ENCODE data around the gene CYP2J2.
"Not testable (repeated sequence)": the region's sequence is repeated elsewhere in the genome, so short reads cannot be mapped to it uniquely, and the experiment has no call there.

CYP2J2 gene

GRCh38 chr1:59857679-59858354 is 68.8 kb downstream of the CYP2J2 start:
- DNase-seq, result no peak

DNA sequence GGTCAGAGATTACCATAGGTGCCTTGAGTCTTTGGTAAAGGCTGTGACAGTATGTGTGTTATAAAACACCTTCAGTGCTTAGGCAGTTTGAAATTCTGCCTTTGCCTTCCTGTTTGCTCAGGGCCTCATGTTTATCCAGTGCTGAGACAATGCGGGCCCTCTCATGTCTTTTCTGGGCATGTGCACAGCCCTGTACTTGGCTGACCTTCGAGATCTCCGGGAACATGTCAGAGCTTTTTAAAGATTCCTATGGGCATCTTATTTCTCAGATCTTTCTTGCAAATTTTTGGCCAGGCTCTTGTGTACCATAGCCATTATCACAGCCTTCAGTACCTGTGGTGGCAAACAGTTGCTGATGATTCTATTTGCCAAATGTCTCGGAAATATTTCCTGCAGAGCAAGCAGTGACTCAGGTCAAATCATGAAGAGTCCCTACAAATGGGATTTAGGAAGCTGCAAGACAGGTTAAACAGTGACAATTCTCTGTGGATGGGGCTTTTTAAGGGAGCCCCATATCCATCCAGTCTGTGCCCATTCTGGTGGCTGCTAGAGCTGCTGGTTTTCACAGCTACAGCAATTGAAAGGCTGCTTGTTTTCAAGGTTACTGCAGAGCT is 69.7 kb downstream of the CYP2J2 start:
- peak; percentile 70 for DNase-seq

- DNase-seq, result not testable (repeated sequence)
Measured at GRCh38 chr1:59855297-59855696, 71.3 kb downstream of the CYP2J2 start.

DNA sequence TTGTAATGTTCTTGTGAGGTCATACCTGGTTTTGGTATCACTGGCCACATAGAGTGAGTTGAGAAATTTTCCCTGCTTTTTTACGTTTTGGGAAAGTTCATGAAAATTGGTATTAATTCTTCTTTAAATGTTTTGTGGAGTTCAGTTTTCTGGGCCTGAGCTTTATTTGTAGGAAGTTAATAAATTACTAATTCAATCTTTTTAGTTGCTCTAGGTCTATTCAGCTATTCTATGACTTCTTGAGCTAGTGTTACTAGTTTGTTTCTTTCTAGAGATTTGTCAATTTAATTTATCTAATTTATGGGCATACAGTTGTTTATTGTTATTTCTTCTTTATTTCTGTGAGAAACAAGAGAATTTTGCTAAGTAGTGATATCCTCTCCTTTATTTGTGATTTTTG is 74.5 kb downstream of the CYP2J2 start:
- no peak for DNase-seq

DNA sequence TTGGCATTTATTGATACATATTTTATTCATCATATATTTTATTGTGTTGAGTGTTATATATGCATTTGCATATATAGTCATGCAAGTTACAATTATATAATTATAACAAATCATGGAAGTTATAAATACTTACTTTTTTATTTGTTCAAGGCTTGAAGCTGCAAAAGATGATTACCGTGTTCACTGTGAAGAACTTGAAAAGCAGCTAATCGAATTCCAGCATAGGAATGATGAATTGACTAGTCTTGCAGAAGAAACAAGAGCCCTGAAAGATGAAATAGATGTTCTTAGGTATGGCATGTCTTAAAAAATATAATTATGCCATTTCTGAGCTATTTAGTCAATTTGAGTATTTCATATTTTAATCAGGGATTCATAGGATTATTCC is 79.7 kb downstream of the CYP2J2 start:
- DNase-seq, result no peak

DNA sequence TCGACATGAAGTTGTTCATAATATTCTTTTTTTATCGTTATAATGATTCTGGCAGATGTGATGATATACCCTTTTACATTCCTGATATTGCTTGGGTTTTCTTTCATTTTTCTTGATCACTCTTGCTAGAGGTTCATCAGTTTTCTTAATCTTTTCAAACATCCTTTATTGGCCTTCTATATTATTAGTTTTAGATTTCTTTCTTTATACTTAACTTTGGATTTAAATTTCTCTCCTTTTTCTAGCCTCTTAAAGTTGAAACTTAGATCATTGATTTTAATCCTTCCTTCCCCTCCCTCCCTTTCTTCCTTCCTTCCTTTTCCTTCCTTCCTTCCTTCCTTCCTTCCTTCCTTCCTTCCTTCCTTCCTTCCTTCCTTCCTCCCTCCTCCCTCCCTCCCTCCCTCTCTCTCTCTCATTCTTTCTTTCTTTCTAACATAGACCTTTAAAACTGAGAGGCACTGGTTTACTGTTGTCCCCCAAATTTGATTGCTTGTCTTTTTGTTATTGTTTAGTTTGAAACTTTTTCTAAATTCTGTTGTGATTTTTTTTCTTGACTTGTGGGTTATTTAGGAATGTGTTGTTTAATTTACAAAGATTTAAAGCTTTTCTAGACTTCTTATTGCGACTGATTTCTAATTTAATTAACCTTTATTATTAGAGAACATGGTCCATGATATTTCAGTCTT is 80.2 kb downstream of the CYP2J2 start:
- no peak for DNase-seq

GRCh38 chr1:59845091-59845490 is 81.5 kb downstream of the CYP2J2 start:
- DNase-seq, result no peak
